ENCODE data around the gene STK11. TPM values are rescaled to one million over a fixed set of nuclear protein-coding genes. Genes with fewer than 3 reads are reported as not detected.

STK11 gene
- total RNA-seq, 4 donors from 2014 or later: 60.2 to 83.4 (median 71.1) TPM

- H3K4me1 ChIP-seq: peaks cover 35 to 73% of the 10 kb centered on the region in 2 donors
- intact Hi-C loops (cut with DNase I): no loop called here
- peak overlapping the region; percentile 84 to 99 (median 98) for H3K27ac ChIP-seq
- WGBS, 2 donors: 86 to 93% methylated on average over 21 to 26 of the region's 37 CpGs
- no peak for TF ChIP-seq CTCF (IDR thresholded peaks at IDR 0.05)
- TF ChIP-seq POLR2A (IDR thresholded peaks at IDR 0.05): no peak
- H3K9me3 ChIP-seq: no peaks in the 10 kb centered on the region
- DNase-seq: no peak
- peak overlapping the region in 1 of 3 donors; percentile 83 for H3K4me3 ChIP-seq (replicated peaks in 1 of 3)
- H3K27me3 ChIP-seq: no peaks in the 10 kb centered on the region
- H3K36me3 ChIP-seq: peaks cover 56 to 69% of the 10 kb centered on the region in 2 donors
Observed at GRCh38 chr19:1254081-1254527, 48.5 kb downstream of the STK11 start.

- H3K4me3 ChIP-seq (replicated peaks in 1 of 3): peak overlapping the region in 1 of 3 donors; percentile 83
- peaks cover 56 to 69% of the 10 kb centered on the region in 2 donors for H3K36me3 ChIP-seq
- intact Hi-C loops (cut with DNase I): no loop called here
- peaks cover 35 to 79% of the 10 kb centered on the region in 2 donors for H3K4me1 ChIP-seq
- no peak for DNase-seq
- WGBS, 2 donors: 87 to 97% methylated on average over 13 to 18 of the region's 20 CpGs
- H3K27me3 ChIP-seq: no peaks in the 10 kb centered on the region
- peak overlapping the region; percentile 33 to 99 (median 98) for H3K27ac ChIP-seq
- TF ChIP-seq CTCF (IDR thresholded peaks at IDR 0.05) (no peak), POLR2A (IDR thresholded peaks at IDR 0.05) (no peak)
- H3K9me3 ChIP-seq: no peaks in the 10 kb centered on the region
Observed at GRCh38 chr19:1254530-1255185, 49.1 kb downstream of the STK11 start.

- TF ChIP-seq POLR2A (IDR thresholded peaks at IDR 0.05) (no peak), CTCF (IDR thresholded peaks at IDR 0.05) (no peak)
- DNase-seq: no peak
- H3K36me3 ChIP-seq: peaks cover 50 to 65% of the 10 kb centered on the region in 2 donors
- intact Hi-C loops (cut with DNase I): no loop called here
- H3K27me3 ChIP-seq: no peaks in the 10 kb centered on the region
- peaks cover 39 to 86% of the 10 kb centered on the region in 2 donors for H3K4me1 ChIP-seq
- H3K4me3 ChIP-seq (replicated peaks in 1 of 3): no peak overlapping the region
- peak overlapping the region in 2 of 3 donors; percentile 98 to 99 for H3K27ac ChIP-seq
- 92 to 96% methylated on average over 40 to 41 of the region's 52 CpGs for WGBS, 2 donors
- H3K9me3 ChIP-seq: no peaks in the 10 kb centered on the region
Observed at GRCh38 chr19:1255186-1256161, 49.9 kb downstream of the STK11 start.

- intact Hi-C loops (cut with DNase I): no loop called here
- TF ChIP-seq CTCF (IDR thresholded peaks at IDR 0.05) (no peak), POLR2A (IDR thresholded peaks at IDR 0.05) (no peak)
- DNase-seq: no peak
- H3K4me3 ChIP-seq (replicated peaks in 1 of 3): no peak overlapping the region
- H3K27me3 ChIP-seq: no peaks in the 10 kb centered on the region
- 85 to 93% methylated on average over 22 to 37 of the region's 46 CpGs for WGBS, 2 donors
- H3K4me1 ChIP-seq: peaks cover 37 to 85% of the 10 kb centered on the region in 2 donors
- peak overlapping the region in 1 of 3 donors; percentile 97 for H3K27ac ChIP-seq
- no peaks in the 10 kb centered on the region for H3K9me3 ChIP-seq
- H3K36me3 ChIP-seq: peaks cover 41 to 55% of the 10 kb centered on the region in 2 donors
Observed at GRCh38 chr19:1256646-1257474, 51.3 kb downstream of the STK11 start.

Measured in thyroid gland (tissue), 4 donors.